NCI-H2107 (cell line): ENCODE data around the gene CYP17A1.
"Not testable (repeated sequence)": the region's sequence is repeated elsewhere in the genome, so short reads cannot be mapped to it uniquely, and the experiment has no call there.

Experiments
- DNase-seq: peaks from one replicate; lab custom pipeline; 2025; lab: John Stamatoyannopoulos, UW

Gene CYP17A1

DNA sequence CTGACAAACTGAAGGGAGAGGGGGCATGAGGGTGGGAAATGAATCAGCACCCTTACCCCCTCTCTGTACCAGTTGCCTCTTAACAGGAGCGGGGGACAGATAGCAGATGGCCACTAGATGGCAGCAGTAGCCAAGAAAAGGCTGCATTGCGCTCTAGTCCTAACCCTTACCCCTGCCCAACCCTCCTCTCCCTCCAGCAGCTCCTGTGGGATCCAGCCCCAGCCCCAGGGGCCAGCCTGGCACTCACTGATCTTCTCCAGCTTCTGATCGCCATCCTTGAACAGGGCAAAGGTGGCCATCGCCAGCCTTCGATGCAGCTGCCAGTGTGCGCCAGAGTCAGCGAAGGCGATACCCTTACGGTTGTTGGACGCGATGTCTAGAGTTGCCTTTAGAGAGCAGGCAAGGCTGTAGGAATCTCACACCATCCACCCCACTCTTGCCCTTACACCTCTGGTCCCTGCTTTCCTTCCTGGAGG lies 2.2 kb downstream of the CYP17A1 start:
- peak; percentile 18 for DNase-seq

DNA sequence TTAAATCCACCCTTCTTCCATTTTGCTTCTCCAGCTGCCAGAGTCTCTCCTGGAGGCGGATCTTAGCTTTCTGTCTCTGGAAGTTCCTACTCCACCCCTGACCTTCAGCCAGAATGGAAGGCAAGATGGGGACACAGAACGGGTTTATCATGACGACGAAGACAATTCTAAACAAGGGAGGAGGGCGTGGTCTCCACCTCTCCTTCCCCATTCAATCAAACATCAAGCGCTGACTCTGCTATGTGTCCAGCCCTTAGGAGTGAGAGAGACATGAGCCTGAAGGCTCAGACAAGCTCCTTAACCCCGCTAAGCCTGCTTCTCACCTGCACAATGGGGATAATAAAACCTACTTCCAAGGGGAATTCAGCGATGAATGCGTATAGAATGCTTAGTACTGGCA lies 3.1 kb downstream of the CYP17A1 start:
- DNase-seq, result no peak

DNA sequence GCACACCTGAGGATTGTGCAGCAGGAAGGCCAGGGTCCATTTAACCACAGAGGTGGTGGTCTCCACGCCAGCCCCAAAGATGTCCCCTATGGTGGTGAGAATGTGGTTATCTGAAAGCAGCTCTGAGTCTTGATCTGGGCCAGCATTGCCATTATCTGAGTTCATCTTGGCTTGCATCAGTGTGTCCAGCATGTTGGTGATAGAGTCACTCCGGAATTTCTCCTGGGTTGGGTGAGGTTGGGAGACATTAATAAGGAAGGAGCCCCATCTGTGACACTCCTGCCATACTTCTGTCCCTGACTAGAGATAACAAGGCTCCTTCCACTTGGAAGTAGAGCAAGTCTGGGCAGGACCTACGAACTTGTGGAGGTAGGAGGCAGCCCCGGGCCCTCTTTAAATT lies 4.2 kb downstream of the CYP17A1 start:
- DNase-seq, result no peak

DNA sequence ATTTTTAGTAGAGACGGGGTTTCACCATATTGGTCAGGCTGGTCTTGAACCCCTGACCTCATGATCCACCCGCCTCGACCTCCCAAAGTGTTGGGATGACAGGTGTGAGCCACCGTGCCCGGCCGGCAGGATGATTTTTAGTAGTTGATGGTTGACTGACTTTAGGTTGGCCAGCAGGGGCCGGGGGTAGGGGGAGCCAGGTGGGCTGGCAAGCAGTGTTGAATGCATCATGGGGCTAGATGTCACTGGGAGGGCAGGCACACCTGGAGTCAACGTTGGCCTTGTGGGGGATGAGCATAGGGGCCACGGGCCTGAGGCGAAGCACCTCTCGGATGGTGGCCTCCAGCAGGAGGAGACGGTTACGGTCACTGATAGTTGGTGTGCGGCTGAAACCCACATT lies 5.0 kb downstream of the CYP17A1 start:
- no peak for DNase-seq

DNA sequence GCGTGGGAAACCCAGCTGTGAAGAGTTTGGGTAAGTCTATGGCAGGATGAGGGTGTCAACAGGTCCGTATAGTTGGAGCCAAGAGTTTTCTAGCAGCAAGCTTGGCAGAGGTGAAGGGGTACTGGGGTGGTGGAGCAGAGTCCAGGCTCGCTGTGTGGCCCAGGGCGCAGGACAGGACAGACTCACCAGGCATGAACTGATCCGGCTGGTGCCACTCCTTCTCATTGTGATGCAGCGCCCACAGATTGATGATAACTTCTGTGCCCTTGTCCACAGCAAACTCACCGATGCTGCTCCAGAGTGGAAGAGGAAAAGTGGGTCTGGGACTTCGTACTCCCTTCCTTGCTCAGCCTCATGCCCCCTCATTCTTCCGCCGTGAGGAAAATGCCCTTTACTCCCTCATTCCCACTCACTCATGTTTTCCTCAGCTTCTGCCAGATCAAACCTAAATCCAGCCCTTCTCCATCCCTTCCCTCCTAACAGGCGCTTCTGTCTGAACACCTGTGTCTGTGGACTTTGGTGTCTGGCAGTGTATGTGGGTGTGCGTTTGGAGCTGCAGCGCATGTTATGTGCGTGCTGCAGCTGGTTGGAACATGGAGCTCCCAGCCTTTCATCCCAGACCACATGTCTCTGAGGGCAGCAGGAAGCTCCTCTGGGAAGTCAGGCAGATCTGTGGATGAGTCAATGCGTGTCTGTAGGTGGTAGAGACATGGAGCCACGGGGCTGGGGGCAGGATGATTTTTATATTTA lies 5.7 kb downstream of the CYP17A1 start:
- no peak for DNase-seq

DNA sequence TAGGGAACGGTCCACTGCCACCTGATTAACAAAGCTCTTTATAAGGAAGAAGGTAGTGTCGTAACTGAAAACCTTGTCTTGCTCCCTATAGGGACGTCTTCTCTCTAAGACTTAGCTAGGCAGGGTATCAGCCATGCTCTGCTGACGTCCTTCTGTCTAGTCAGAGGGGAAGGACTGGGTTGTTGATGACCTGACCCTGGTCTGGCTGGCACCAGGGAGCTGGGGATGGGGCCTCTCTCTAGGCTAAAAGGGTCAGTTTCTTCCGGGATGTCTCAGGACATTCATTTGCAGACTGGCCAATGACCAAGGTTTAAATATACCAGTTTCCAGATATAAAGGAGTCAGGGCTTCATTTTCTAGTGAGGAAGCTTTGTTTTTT lies 9.6 kb downstream of the CYP17A1 start:
- no peak for DNase-seq

DNA sequence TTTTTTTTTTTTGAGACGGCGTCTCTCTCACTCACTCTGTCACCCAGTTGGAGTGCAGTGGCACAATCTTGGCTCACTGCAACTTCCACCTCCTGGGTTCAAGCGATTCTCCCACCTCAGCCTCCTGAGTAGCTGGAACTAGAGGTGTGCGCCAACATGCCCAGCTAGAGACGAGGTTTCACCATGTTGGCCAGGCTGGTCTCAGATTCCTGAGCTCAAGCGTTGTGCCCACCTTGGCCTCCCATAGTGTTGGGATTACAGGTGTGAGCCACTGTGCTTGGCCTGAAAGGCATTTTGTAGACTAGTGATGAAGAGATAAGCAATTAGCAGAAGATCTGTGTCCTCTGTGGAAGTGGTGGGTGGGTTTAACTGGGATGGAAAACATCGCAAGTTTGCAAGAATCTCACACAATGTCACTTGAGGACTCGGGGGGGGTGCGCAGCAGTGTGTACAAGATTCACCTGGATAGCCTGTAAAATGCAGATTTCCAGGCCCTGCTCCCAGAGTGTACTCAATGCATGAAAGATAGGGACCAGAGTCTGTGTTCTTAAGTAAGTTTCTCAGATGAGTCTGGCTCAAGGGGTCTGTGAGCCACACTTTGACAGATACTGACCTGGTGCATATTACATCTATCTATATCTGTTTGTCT lies 10.9 kb downstream of the CYP17A1 start:
- no peak for DNase-seq

DNA sequence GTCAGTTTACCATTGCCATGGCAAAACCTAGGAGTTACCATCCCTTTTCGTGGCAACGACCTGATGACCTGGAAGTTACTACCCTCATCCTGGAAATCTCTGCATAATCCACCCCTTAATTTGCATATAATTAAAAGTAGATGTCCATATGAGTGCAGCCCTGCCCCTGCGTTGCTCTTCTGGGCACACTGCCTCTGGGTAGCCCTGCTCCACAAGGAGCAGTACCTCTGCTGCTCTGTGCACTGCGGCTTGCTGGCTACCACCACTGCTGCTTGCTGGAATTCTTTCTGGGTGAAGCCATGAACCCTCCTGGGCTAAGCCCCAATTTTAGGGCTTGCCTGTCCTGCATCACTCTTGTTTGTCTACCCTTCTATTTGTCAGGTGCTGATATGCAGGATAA lies 12.5 kb downstream of the CYP17A1 start:
- no peak for DNase-seq

DNA sequence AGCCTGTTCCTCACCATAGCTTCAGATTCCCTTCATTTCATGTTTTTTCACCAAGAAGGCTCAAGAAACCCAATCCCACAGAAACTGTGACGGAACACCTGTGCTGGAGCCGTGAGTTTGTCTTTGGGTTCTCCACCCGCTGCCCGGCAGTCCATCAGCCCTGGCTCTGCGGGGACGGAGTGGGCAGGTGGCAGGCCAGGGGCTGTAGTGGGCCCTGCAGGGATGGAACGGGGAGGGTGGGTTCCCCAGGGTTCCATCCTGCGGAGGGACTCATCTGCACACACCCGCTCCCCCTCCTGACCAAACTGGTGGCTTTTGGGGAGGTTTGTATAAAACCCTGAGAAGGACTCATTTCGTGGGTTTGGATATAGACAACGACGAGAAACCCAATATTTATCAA lies 15.0 kb downstream of the CYP17A1 start:
- no peak for DNase-seq

DNA sequence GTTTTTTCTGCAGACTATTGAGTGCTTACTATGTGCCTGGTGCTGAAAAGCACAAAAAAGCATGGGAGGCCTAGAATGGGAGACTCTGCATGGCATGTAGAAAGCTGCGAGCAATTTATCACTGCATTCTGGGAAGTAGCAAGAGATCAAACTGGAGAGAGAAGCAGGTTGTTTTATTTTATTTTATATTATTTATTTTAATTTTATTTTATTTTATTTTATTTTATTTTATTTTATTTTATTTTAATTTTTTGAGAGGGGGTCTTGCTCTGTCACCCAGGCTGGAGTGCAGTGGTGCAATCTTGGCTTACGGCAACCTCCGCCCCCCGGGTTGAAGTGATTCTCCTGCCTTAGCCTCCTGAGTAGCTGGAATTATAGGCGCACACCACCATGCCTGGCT lies 17.2 kb downstream of the CYP17A1 start:
- DNase-seq, result not testable (repeated sequence)

DNA sequence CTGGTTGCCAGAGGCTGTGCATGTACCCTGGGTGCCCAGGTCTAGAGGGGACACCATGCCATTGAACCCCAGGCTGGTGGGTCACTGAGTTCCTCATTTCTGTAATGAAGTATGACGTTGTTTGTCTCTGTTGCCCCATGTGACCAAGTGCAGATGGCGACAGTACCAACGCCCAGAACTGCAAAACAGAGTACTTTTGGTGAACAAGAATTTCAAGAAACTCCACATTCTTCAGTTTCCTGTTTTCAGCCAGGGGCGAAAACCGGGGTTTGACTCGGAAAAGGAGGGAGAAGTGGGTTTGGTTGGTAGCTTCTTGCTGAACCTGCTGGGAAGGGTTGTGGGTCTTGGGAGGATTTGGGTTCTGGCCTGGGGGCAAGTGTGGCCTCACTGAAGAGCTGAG lies 18.2 kb downstream of the CYP17A1 start:
- no peak for DNase-seq

DNA sequence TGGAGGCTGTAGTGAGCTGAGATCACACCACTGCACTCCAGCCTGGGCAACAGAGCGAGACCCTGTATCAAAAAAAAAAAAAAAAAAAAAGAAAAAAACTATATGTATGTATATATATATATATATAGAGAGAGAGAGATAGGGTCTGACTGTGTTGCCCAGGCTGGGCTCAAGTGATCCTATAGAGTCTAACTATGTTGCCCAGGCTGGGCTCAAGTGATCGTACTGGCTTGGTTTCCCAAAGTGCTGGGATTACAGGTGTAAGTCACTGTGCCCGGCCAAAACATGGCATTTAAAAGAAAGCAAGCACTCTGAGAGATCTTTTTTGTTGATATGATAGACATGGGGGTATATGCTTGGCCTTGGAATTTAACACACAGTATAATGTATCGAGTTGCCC lies 20.0 kb downstream of the CYP17A1 start:
- no peak for DNase-seq

DNA sequence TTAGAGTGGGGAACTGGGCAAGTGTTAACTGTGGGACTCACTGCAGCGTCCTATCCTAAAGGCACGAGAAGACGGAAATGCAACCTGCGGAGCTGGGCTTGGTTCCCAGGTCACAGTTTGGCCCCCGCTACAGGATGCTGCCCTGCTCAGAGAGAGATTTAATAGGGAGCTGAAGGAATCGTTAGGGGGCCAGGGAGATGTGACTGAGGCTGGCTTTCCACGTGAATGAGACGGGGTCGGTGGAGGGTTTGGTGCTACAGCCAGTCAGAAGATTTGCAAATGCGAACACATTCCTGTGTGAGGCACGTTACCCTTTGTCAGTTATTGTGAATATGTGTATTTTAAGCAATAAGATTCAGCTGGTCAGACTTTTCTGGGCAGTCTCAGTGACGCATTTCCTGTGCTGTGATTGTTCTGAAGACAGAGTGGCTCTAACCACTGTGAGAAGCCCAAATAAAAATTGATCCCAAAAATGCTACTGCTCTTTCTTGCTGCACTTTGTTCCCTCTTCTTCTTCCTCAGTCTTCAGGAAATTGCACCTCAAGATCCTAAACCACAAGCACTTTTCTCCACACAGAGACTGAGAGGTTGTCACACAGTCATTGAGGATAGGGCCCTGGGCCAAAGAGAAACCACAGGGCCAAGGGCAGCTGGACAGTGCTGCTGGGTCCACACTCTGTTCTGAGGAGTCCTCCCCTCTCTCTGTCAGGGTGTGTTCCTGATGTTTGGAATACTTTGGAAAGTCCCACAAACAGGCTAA lies 21.2 kb downstream of the CYP17A1 start:
- no peak for DNase-seq

DNA sequence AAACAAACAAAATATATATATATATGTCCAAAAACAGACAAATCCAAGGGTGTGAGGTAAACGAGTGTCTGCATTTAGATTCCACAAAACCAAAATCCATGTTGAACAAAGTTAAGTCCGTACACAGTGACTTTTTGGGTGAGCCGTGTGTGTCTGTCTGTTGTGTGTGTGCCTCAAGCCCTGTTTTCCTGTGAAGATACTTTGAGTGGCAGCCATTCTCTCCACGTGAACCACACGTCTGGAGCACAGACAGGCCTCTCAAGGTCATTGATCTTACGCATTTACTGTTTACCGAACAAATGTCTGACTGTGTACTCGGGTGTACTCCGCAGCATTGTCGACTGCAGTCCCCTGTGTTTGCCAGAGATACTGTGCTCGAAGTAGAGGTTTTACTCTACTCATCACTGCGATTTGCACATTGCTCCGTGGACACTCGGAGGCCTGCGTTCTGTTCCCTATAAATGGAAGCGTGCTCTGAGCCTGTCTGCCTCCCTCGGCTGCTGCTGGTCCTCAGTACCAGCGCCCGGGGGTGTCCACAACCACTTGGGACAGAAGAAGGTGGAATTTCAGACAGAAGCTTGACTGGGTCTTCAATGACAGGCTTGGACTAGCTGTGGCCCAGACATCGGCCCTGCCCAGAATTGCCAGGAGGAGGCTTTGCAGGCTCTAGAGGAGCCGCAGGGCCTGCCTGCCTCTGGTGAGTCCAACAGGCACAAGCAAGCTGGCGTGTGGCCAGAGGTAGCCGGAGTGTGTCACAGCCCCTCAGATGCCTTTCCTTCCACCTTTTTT lies 22.1 kb downstream of the CYP17A1 start:
- no peak for DNase-seq

DNA sequence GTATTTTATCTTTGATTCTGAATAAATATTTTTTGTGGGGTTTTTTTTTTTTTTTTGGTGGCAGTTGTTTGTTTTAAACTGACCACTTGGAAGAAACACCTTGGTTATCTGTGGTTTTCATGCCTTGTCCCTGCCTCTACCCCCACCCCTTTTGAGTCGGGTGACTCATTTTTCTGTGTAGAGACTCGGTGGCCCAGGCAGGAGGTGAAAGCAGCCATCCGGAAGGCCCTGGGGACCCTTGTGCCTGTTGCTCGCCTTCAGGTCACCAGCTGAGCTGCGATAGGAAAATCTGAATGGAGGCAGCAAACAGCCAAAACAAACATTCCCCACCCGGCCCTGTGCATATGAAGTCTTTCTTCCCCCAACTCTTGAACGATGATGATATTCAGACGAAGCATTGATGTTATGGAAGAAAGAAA lies 22.8 kb downstream of the CYP17A1 start:
- DNase-seq, result no peak

DNA sequence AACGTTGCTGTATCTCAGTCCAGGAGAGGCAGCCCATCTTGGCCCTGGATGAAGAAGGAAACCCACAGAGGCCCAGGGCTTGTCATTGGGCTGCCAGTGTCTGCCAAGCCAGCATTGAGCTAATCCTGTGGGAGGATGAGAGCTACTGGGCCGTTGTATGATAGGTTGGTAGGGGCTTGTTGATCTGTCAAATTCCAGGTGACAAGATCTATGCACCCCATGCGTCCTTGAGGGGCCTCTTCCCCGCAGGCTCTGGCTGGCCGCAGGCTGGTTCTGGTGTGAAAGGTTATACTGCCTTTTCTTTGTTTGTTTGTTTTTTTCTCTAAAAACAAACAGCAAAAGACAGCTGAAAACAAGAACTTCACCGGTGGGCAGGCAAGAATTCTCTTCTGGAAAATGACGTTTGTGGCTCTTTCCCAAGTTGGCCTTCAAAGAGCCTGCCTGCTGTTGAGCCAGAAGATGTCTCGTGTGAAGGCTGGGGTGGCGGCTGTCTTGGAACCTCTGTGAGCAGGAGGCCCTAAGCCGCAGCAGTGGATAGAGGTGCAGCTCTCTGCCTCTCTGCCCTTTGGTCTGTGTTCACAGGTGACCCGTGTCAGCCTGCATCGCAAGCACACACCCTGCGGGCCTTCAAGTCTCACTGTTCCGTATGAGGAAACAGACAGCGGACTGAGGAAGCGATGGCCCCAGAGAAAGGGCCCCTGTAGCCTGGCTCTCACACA lies 23.3 kb downstream of the CYP17A1 start:
- no peak for DNase-seq

DNA sequence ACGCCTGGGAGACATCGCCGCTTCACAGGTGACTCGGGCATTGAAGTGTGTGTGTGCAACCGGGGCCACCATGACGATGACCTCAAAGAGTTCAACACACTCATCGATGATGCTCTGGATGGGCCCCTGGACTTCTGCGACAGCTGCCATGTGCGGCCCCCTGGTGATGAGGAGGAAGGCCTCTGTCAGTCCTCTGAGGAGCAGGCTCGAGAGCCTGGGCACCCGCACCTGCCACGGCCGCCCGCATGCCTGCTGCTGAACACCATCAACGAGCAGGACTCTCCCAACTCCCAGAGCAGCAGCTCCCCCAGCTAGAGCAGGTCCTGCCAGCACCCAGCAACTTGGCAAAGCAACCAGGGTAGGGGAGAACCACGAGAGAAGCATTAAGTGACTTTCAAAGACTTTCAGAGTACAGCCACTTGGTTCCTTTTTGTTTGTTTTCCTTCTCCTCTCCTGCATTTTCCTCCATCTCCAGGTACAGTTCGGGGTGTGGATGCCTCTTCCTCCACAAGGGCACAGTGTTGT lies 24.1 kb downstream of the CYP17A1 start:
- DNase-seq, result no peak

DNA sequence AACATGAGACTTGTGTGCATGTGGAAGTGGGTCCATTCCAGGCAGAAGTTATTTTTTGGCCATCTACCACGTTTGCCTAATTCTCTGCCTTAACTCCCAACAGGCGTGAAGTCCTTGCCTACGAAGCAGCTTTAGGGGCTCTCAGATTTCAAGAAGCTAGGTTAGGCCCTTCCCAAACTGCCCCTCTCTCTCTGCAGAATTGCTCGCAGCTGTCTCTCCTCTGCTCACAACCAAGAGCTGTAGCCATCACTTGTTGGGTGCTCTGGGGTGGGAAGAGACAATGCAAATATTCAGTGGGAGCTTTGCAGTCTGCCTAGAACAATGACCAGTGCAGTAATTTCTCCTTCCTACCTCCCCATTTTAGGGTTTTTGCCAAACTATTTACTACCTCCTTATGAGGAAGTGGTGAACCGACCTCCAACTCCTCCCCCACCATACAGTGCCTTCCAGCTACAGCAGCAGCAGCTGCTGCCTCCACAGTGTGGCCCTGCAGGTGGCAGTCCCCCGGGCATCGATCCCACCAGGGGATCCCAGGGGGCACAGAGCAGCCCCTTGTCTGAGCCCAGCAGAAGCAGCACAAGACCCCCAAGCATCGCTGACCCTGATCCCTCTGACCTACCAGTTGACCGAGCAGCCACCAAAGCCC lies 24.9 kb downstream of the CYP17A1 start:
- no peak for DNase-seq

DNA sequence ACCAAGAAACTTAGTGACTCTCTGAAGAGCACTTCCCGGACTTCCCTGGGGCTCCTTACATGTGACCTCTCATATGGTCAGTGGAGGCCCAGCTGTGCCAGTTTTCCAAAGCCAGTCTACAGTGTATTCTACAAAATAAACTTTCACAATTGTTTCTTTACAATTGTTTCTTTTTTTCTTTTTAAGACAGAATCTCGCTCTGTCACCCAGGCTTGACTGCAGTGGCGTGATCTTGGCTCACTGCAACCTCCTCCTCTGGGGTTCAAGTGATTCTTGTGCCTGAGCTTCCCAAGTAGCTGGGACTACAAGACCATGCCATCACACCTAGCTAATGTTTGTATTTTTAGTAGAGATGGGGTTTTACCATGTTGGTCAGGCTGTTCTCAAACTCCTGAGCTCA lies 25.9 kb downstream of the CYP17A1 start:
- DNase-seq, result no peak

DNA sequence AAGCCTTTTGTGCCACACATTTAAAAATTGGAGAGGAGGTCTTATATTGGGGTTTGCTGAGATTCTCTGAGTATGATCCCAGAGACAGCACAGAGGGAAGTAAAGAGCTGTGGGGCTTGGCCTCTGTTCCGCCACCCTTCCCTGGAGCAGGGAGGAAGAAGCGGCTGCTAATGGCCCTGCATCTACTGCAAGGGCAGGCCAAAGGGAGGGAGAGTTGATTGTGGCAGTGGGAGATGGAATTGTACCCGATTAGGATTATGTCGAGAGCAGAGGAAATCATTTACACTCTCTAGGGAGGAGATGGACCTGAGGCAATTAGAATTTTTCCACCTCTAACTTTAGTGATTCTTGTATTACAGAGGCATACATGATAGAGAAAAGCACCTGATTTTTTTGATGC lies 28.8 kb downstream of the CYP17A1 start:
- no peak for DNase-seq
